ENCODE measurements around the gene DHRSX. TPM values are rescaled to one million over a fixed set of nuclear protein-coding genes. Genes with fewer than 3 reads are reported as not detected.

The DHRSX gene
- total and polyA plus RNA-seq, 2 of the 13 experiments (the other 11 are each of a cell fraction or from before 2014, with no cell fraction given) = 15.5 to 24.3 TPM

GRCh38 chrX:2226182-2226581 lies 274.6 kb downstream of the DHRSX start:
- Histone ChIP-seq H3K4me2 (ENCODE audit: low read depth, low read length) (no peak overlapping the region), H3K36me3 (replicated peaks in 1 of 2; ENCODE audit: control insufficient read depth in 1 of 2, insufficient read depth in 2 of 2, low read length in 2 of 2) (peaks cover 0 to 1% of the 10 kb centered on the region in 2 experiments; a peak in 2 of 5 replicates), H3K27ac (ENCODE audit: extremely low read length, insufficient read depth, low read length) (no peak overlapping the region), H2AFZ (ENCODE audit: low read length) (no peak overlapping the region), H3K4me1 (ENCODE audit: insufficient read depth, low read length) (peaks cover 8% of the 10 kb centered on the region; the same call in 1 of the 2 replicates), H3K4me3 (replicated peaks in 1 of 3; ENCODE audit: insufficient read depth in 1 of 3, low read depth in 2 of 3, low read length in 3 of 3) (no peak overlapping the region), H3K27me3 (ENCODE audit: control insufficient read depth in 1 of 2, insufficient read depth in 2 of 2, low read length in 2 of 2) (no peaks in the 10 kb centered on the region), H4K20me1 (ENCODE audit: insufficient read depth, low read length) (no peaks in the 10 kb centered on the region), H3K79me2 (ENCODE audit: insufficient read depth, low read length) (no peaks in the 10 kb centered on the region), H3K9ac (ENCODE audit: insufficient read depth, low read depth, low read length) (no peak overlapping the region), H3K9me3 (ENCODE audit: low read length) (no peaks in the 10 kb centered on the region)
- intact Hi-C loops (cut with micrococcal nuclease; ENCODE audit: unreplicated experiment) = no loop called here
- ChIA-PET CTCF (ENCODE audit: low intra/inter-chr PET ratio, low total read pairs) (no interaction called here), POLR2A (no interaction called here)
- no peak for DNase-seq (ENCODE audit: low spot score)
- in situ Hi-C loops (cut with HindIII; ENCODE audit: extremely low pct_ligation_motif_present, low pct_unique_long_range_greater_than_20kb) = no loop called here
- FAIRE-seq = no peak
- TF ChIP-seq, protein P1, sequence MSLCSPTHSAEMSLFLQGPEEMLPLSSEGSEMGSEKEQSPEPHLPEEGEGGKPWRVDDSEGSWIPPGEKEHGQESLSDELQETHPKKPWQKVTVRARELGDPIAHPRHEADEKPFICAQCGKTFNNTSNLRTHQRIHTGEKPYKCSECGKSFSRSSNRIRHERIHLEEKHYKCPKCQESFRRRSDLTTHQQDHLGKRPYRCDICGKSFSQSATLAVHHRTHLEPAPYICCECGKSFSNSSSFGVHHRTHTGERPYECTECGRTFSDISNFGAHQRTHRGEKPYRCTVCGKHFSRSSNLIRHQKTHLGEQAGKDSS (CRISPR knock-in tag; IDR thresholded peaks at IDR 0.05; ENCODE audit: borderline replicate concordance, low read depth) = no peak
- 0 out of 2 replicates have a peak, but pooled peaks have one; percentile 22 for TF ChIP-seq ZBTB38 (CRISPR knock-in tag; IDR thresholded peaks at IDR 0.05)
- 0 out of 2 replicates have a peak, but pooled peaks have one; percentile 14 for TF ChIP-seq ZBTB33 (CRISPR knock-in tag; IDR thresholded peaks at IDR 0.05)
- peak; percentile 60 for ATAC-seq
- WGBS (ENCODE audit: low lambda C conversion rate) = 47% methylated on average over 8 of the region's 9 CpGs
- no TSS peak for BruUV-seq (replicated peaks)

DNA sequence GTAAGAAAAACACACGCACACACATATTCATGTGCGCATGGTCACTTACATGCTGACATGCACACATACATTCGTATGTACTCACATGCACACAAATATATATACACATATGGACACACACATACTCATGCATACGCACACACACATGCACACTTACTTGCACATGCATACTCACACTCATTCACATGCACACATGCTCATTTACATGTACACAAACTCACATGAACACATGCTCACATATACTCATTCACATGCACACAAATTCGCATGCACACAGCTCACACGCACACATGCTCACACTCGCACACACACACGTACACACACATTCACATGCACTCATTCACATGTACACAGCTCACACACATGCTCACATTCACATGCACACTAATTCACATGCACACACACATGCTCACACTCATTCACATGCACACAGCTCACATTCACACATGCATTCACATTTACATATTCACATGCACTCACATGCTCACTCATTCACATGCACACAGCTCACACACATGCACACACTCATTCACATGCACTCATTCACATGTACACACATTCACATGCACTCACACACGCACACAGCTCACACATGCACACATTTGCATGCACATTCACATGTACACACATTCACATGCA lies 276.1 kb downstream of the DHRSX start:
- POLR2A ChIA-PET = no interaction called here
- Histone ChIP-seq H3K27me3 (ENCODE audit: control insufficient read depth in 1 of 2, insufficient read depth in 2 of 2, low read length in 2 of 2) (no peaks in the 10 kb centered on the region), H3K27ac (ENCODE audit: extremely low read length, insufficient read depth, low read length) (no peak overlapping the region), H2AFZ (ENCODE audit: low read length) (no peak overlapping the region), H3K79me2 (ENCODE audit: insufficient read depth, low read length) (no peaks in the 10 kb centered on the region), H3K4me1 (ENCODE audit: insufficient read depth, low read length) (peaks cover 8% of the 10 kb centered on the region; the same call in 1 of the 2 replicates), H4K20me1 (ENCODE audit: insufficient read depth, low read length) (no peaks in the 10 kb centered on the region), H3K4me2 (ENCODE audit: low read depth, low read length) (no peak overlapping the region), H3K9me3 (ENCODE audit: low read length) (peaks cover 6% of the 10 kb centered on the region), H3K4me3 (replicated peaks in 1 of 3; ENCODE audit: insufficient read depth in 1 of 3, low read depth in 2 of 3, low read length in 3 of 3) (no peak overlapping the region), H3K9ac (ENCODE audit: insufficient read depth, low read depth, low read length) (no peak overlapping the region), H3K36me3 (replicated peaks in 1 of 2; ENCODE audit: control insufficient read depth in 1 of 2, insufficient read depth in 2 of 2, low read length in 2 of 2) (peaks cover 0 to 8% of the 10 kb centered on the region in 2 experiments; a peak in 2 of 5 replicates)
- intact Hi-C loops (cut with micrococcal nuclease; ENCODE audit: unreplicated experiment) (no loop called here), in situ Hi-C loops (cut with HindIII; ENCODE audit: extremely low pct_ligation_motif_present, low pct_unique_long_range_greater_than_20kb) (no loop called here)
- CTCF ChIA-PET (ENCODE audit: low intra/inter-chr PET ratio, low total read pairs) = no interaction called here
- WGBS (ENCODE audit: low lambda C conversion rate) = 96% methylated on average over 9 of the region's 9 CpGs
- ATAC-seq = no peak
- DNase-seq (ENCODE audit: low spot score) = no peak
- BruUV-seq (replicated peaks) = no TSS peak
- no peak for FAIRE-seq
- TF ChIP-seq DZIP1 (CRISPR knock-in tag; IDR thresholded peaks at IDR 0.05) (no peak), CSRNP2 (CRISPR knock-in tag; conservative IDR thresholded peaks at IDR 0.05; ENCODE audit: low read depth) (no peak), FOXA1 (IDR thresholded peaks at IDR 0.05) (0 out of 2 replicates have a peak, but pooled peaks have one; percentile 12), FOXA1 (CRISPR knock-in tag; IDR thresholded peaks at IDR 0.05) (no peak), ZFYVE20 (CRISPR knock-in tag; IDR thresholded peaks at IDR 0.05; ENCODE audit: borderline replicate concordance, low read depth) (no peak), HDAC6 (IDR thresholded peaks at IDR 0.05; ENCODE audit: low read depth, low read length) (no peak)

All from HepG2 (cell line).